Naive thymus-derived CD4-positive, alpha-beta T cell (primary cell): Measurements from ENCODE around the gene AK8. TPM values are rescaled to one million over a fixed set of nuclear protein-coding genes. Genes with fewer than 3 reads are reported as not detected.

Source experiments
- ATAC-seq: fragments of 150-1000 bp; cut with Tn5 transposase; 2 replicates; pipeline ENCODE4 v1.10.0; 2021; ENCODE audit warnings: mild to moderate bottlenecking, moderate library complexity
- CTCF ChIA-PET: fragments of 350-600 bp; sonication (Branson Sonifier 250); formaldehyde crosslinking; loops from one replicate; lab custom pipeline; 2021; ENCODE audit warnings: antibody characterized with exemption; lab: Charles Lee
- POLR2A ChIA-PET: fragments of 350-600 bp; sonication (Branson Sonifier 250); formaldehyde crosslinking; loops from one replicate; lab custom pipeline; 2021; ENCODE audit warnings: antibody characterized with exemption, inconsistent platforms; lab: Charles Lee
- DNase-seq, 9 donors: peaks; one replicate each; pipeline versions ENCODE4 v3.0.0 to v3.0.0-alpha.2; 2020 to 2022; ENCODE audit warnings: mixed read lengths in 1 of 9
- H3K27ac ChIP-seq: one replicate; pipeline ENCODE4 v1.7.0; 2013; ENCODE audit warnings: mild to moderate bottlenecking, low read depth, low read length, moderate library complexity
- H3K27me3 ChIP-seq, 2 donors: one replicate each; pipeline ENCODE4 v1.7.0; 2013; ENCODE audit warnings: low read length in 2 of 2, mild to moderate bottlenecking in 2 of 2, moderate library complexity in 2 of 2; ENCODE audit not compliant: control insufficient read depth in 2 of 2, insufficient read depth in 2 of 2
- H3K36me3 ChIP-seq, 3 experiments: 1 replicate in 2 of 3; 2 replicates in 1 of 3; pipeline ENCODE4 v1.7.0; 2013; ENCODE audit warnings: low read length in 3 of 3, mild to moderate bottlenecking in 3 of 3, moderate library complexity in 1 of 3; ENCODE audit not compliant: insufficient read depth in 3 of 3, control insufficient read depth in 2 of 3
- H3K4me1 ChIP-seq, 2 donors: one replicate each; pipeline ENCODE4 v1.7.0; 2013; ENCODE audit warnings: low read length in 2 of 2, mild to moderate bottlenecking in 2 of 2, moderate library complexity in 1 of 2; ENCODE audit not compliant: control insufficient read depth in 2 of 2, insufficient read depth in 2 of 2
- H3K4me3 ChIP-seq: 2 replicates; pipeline ENCODE4 v1.7.0; 2013; ENCODE audit warnings: mild to moderate bottlenecking, low read length
- H3K9me3 ChIP-seq, 3 experiments: 1 replicate in 2 of 3; 2 replicates in 1 of 3; pipeline ENCODE4 v1.7.0; 2013; ENCODE audit warnings: low read length in 3 of 3; ENCODE audit not compliant: control insufficient read depth in 2 of 3
- H3K27ac Mint-ChIP-seq, 9 donors: one replicate each; pipeline ENCODE4 v1.8.0; 2020 to 2022; ENCODE audit warnings: mixed read lengths in 9 of 9, mild to moderate bottlenecking in 8 of 9, moderate library complexity in 5 of 9, inconsistent platforms in 2 of 9
- H3K27me3 Mint-ChIP-seq, 5 donors: one replicate each; pipeline ENCODE4 v1.8.0; 2021 to 2022; ENCODE audit warnings: mixed read lengths in 5 of 5, mild to moderate bottlenecking in 1 of 5
- H3K36me3 Mint-ChIP-seq, 5 donors: one replicate each; pipeline ENCODE4 v1.8.0; 2020 to 2022; ENCODE audit warnings: mixed read lengths in 5 of 5, mild to moderate bottlenecking in 3 of 5, inconsistent platforms in 1 of 5
- H3K4me1 Mint-ChIP-seq, 7 donors: one replicate each; pipeline ENCODE4 v1.8.0; 2020 to 2022; ENCODE audit warnings: mixed read lengths in 7 of 7, mild to moderate bottlenecking in 3 of 7, inconsistent platforms in 1 of 7
- H3K4me3 Mint-ChIP-seq, 10 donors: one replicate each; pipeline ENCODE4 v1.8.0; 2020 to 2022; ENCODE audit warnings: mild to moderate bottlenecking in 10 of 10, mixed read lengths in 10 of 10, moderate library complexity in 6 of 10, inconsistent platforms in 2 of 10
- H3K9me3 Mint-ChIP-seq, 11 donors: one replicate each; pipeline ENCODE4 v1.8.0; 2020 to 2022; ENCODE audit warnings: mixed read lengths in 11 of 11, mild to moderate bottlenecking in 4 of 11, inconsistent platforms in 1 of 11, moderate library complexity in 1 of 11
- intact Hi-C, 2 donors: fragments of 100-400 bp; cut with micrococcal nuclease; formaldehyde crosslinking; loops; one replicate each; pipeline ENCODE4 v1.15.1; 2023
- polyA plus RNA-seq, 2 donors: library from polyadenylated mRNA; unstranded; fragments of 300-500 nt; fragmentation: Illumina TruSeq; gene quantifications; one replicate each; pipeline ENCODE4 v1.2.3, GENCODE V29; 2021
- total RNA-seq, 6 experiments: library from RNA in 5 of 6; stranded (reverse) in 5 of 6; gene quantifications; 1 replicate in 5 of 6; 2 replicates in 1 of 6; pipeline ENCODE4 v1.2.3 and lab custom pipeline; 2021 to 2026

Gene AK8
- total and polyA plus RNA-seq, 7 experiments from 2014 or later: 0.10 to 0.20 (median 0.12) TPM; not detected in 4

GRCh38 chr9:132910376-132910775, 32.3 kb upstream of the AK8 start:
- Histone ChIP-seq H3K9me3 (no peaks in the 10 kb centered on the region), H3K36me3 (peaks cover 0 to 34% (median 10%) of the 10 kb centered on the region in 3 experiments), H3K27ac (no peak overlapping the region), H3K4me3 (no peak overlapping the region), H3K4me1 (peaks cover 9 to 13% of the 10 kb centered on the region in 2 donors), H3K27me3 (no peaks in the 10 kb centered on the region)
- no peak for ATAC-seq
- H3K4me3 Mint-ChIP-seq: no peak overlapping the region
- CTCF ChIA-PET: interaction anchor here (1.4 kb wide), 2 partner anchors 8 to 10 kb away, joined by 3 to 4 read pairs; no protein-coding TSS in a partner anchor
- intact Hi-C loops: no loop called here
- POLR2A ChIA-PET: no interaction called here
- H3K27ac Mint-ChIP-seq: no peak overlapping the region
- H3K4me1 Mint-ChIP-seq: peaks cover 0 to 15% (median 14%) of the 10 kb centered on the region in 7 donors
- H3K9me3 Mint-ChIP-seq: no peaks in the 10 kb centered on the region
- peaks cover 13 to 34% (median 19%) of the 10 kb centered on the region in 5 donors for H3K36me3 Mint-ChIP-seq
- no peaks in the 10 kb centered on the region for H3K27me3 Mint-ChIP-seq
- DNase-seq: no peak

- POLR2A ChIA-PET: no interaction called here
- peak overlapping the region in 2 of 10 donors; percentile 28 to 30 for H3K4me3 Mint-ChIP-seq
- peak overlapping the region in 3 of 9 donors; percentile 48 to 77 (median 51) for H3K27ac Mint-ChIP-seq
- H3K4me1 ChIP-seq: peaks cover 9 to 13% of the 10 kb centered on the region in 2 donors
- H3K9me3 Mint-ChIP-seq: no peaks in the 10 kb centered on the region
- no peaks in the 10 kb centered on the region for H3K27me3 ChIP-seq
- no peaks in the 10 kb centered on the region for H3K9me3 ChIP-seq
- intact Hi-C loops: no loop called here
- DNase-seq (no peak), ATAC-seq (no peak)
- H3K36me3 Mint-ChIP-seq: peaks cover 13 to 36% (median 18%) of the 10 kb centered on the region in 5 donors
- peaks cover 0 to 42% (median 8%) of the 10 kb centered on the region in 3 experiments for H3K36me3 ChIP-seq
- H3K27me3 Mint-ChIP-seq: no peaks in the 10 kb centered on the region
- H3K4me1 Mint-ChIP-seq: peaks cover 0 to 15% (median 14%) of the 10 kb centered on the region in 7 donors
- H3K27ac ChIP-seq: no peak overlapping the region
- CTCF ChIA-PET: interaction anchor here (1.4 kb wide), 1 partner anchor 9 kb away, joined by 3 read pairs; no protein-coding TSS in a partner anchor
- H3K4me3 ChIP-seq: no peak overlapping the region
Measured at GRCh38 chr9:132909311-132909710, 31.2 kb upstream of the AK8 start.

DNA sequence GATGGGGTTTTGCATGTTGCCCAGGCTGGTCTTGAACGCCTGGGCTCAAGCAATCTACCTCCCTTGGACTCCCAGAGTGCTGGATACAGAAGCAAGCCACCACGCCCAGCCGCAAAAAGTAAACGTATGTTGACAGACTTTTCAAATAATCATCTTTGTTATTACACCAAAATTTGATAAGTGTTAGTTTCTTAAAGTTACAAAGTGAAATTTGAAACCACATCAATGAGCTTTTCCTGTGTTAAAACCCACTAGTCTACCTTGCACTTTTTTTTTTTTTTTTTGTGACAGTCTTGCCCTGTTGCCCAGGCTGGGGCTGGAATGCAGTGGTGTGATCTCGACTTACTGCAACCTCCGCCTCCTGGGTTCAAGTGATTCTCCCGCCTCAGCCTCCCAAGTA, 30.6 kb upstream of the AK8 start:
- Mint-ChIP-seq H3K36me3 (peaks cover 13 to 40% (median 22%) of the 10 kb centered on the region in 5 donors), H3K27me3 (no peaks in the 10 kb centered on the region), H3K9me3 (no peaks in the 10 kb centered on the region), H3K4me3 (peak overlapping the region in 4 of 10 donors; percentile 9 to 32 (median 29)), H3K27ac (peak overlapping the region in 8 of 9 donors; percentile 51 to 85 (median 62)), H3K4me1 (peaks cover 0 to 15% (median 14%) of the 10 kb centered on the region in 7 donors)
- intact Hi-C loops: no loop called here
- DNase-seq: peak in 4 of 9 donors; percentile 10 to 38 (median 14)
- H3K36me3 ChIP-seq: peaks cover 0 to 49% (median 8%) of the 10 kb centered on the region in 3 experiments
- CTCF ChIA-PET: interaction anchor here (0.6 kb wide), 1 partner anchor 87 kb away, joined by 4 read pairs; no protein-coding TSS in a partner anchor
- H3K4me1 ChIP-seq: peaks cover 9 to 13% of the 10 kb centered on the region in 2 donors
- peak; percentile 69 for ATAC-seq
- H3K4me3 ChIP-seq: no peak overlapping the region
- no peak overlapping the region for H3K27ac ChIP-seq
- H3K27me3 ChIP-seq: no peaks in the 10 kb centered on the region
- H3K9me3 ChIP-seq: no peaks in the 10 kb centered on the region
- POLR2A ChIA-PET: no interaction called here

- POLR2A ChIA-PET: no interaction called here
- Mint-ChIP-seq H3K36me3 (peaks cover 0 to 40% (median 14%) of the 10 kb centered on the region in 5 donors), H3K27me3 (no peaks in the 10 kb centered on the region), H3K27ac (no peak overlapping the region), H3K4me1 (peaks cover 0 to 25% (median 18%) of the 10 kb centered on the region in 7 donors), H3K9me3 (no peaks in the 10 kb centered on the region), H3K4me3 (no peak overlapping the region)
- Histone ChIP-seq H3K27me3 (no peaks in the 10 kb centered on the region), H3K4me3 (no peak overlapping the region), H3K36me3 (peaks cover 2 to 54% (median 12%) of the 10 kb centered on the region in 3 experiments), H3K9me3 (no peaks in the 10 kb centered on the region), H3K4me1 (peaks cover 9 to 13% of the 10 kb centered on the region in 2 donors), H3K27ac (no peak overlapping the region)
- no peak for ATAC-seq
- intact Hi-C loops: no loop called here
- CTCF ChIA-PET: interaction anchor here (0.6 kb wide), 1 partner anchor 1727 kb away, joined by 4 read pairs; no protein-coding TSS in a partner anchor
- no peak for DNase-seq
Measured at GRCh38 chr9:132905726-132906125, 27.6 kb upstream of the AK8 start.

DNA sequence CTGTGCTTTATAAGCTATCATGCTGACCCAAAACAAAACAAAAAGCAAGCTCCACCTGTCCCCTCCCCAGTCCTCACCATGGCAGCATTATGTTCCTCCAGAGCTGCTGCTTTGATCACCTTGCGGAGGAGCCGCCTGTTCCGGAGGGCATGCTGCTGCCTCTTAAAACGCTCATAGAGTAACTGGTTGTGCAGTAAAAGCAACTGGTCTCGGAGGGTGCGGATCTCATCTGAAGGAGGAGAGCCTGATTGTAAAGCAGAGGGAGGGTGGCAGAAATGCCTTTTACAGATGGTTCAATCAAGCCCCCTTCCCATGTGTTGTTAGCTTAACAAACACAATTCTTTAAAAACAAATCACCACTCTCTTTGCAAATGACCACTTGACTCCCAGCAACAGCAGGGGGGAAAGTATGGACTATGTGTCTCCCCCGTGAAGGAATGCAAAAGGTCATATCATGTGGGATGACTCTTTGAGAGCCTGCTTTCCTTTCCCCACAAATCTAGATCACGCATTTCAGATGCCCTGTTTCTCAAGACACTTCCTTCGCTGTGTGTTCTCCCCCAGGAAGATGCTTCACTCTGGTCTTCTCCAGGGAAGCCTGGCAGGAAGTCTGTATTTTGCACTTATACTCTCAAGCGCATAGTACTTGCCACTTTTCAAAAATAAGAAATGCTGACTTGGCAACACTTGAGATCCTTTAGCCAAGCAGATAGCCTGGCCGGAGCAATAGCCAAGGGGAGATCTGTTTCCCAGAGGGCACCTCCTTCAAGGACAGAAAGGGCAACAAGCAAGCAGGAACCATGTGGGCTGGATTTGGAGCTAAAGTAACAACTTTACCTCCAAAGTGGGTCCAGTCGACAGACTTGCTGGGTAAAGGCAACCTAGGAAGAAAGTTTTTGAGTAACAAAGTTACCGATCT, 25.7 kb upstream of the AK8 start:
- no peak for DNase-seq
- H3K36me3 ChIP-seq: peaks cover 8 to 59% (median 22%) of the 10 kb centered on the region in 3 experiments
- intact Hi-C loops: loop anchor here (2.0 to 5.0 kb wide), 3 partner anchors 25 to 397 kb away; partner anchors contain the start of genes AK8 (in 1 of the 2) and SPACA9 (in 1 of the 2)

More for the DNA sequence above, 25.7 kb upstream of the AK8 start:
- Histone ChIP-seq H3K4me1 (peaks cover 5 to 11% of the 10 kb centered on the region in 2 donors), H3K27me3 (no peaks in the 10 kb centered on the region), H3K27ac (no peak overlapping the region), H3K4me3 (no peak overlapping the region), H3K9me3 (no peaks in the 10 kb centered on the region)
- no peaks in the 10 kb centered on the region for H3K27me3 Mint-ChIP-seq
- POLR2A ChIA-PET: interaction anchor here (1.3 kb wide), 1 partner anchor 41 kb away, joined by 4 read pairs; the partner anchor contains the start of gene TSC1
- no peak overlapping the region for H3K4me3 Mint-ChIP-seq
- H3K36me3 Mint-ChIP-seq: peaks cover 0 to 46% (median 13%) of the 10 kb centered on the region in 5 donors
- H3K4me1 Mint-ChIP-seq: peaks cover 0 to 18% (median 12%) of the 10 kb centered on the region in 7 donors
- no peak for ATAC-seq
- H3K27ac Mint-ChIP-seq: peak overlapping the region in 4 of 9 donors; percentile 23 to 78 (median 44)
- CTCF ChIA-PET: no interaction called here
- H3K9me3 Mint-ChIP-seq: no peaks in the 10 kb centered on the region
